ENCODE data around the gene CHST15. TPM values are rescaled to one million over a fixed set of nuclear protein-coding genes. Genes with fewer than 3 reads are reported as not detected.

CHST15 gene
- total and polyA plus RNA-seq, 9 donors = 35.9 to 93.0 (median 52.5) TPM

DNA sequence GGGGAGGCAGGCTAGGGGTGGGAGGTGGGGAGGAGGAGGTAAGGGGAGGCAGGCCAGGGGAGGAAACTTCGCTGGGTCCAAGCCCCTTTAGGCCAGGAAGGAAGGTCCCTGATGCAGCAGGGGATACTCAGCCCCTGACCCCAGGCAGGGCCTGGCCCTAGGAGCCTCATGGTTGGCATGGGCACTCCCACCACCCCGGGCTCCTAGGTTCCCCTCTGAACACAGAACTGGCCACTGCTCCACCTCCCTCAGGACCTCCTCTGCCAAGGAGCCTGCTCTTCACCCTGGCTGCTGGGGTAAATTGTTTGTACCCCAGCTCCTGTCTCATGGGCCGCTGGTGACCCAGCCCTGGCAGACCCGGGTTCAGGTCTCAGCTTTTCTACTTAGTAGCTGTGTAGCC lies 25.8 kb upstream of the CHST15 start:
- Histone ChIP-seq H3K9me3 (no peaks in the 10 kb centered on the region), H3K4me1 (ENCODE audit: insufficient read depth) (no peaks in the 10 kb centered on the region), H3K36me3 (no peaks in the 10 kb centered on the region), H3K27me3 (no peaks in the 10 kb centered on the region), H3K27ac (no peak overlapping the region), H3K4me3 (no peak overlapping the region)
- 72 to 94% (median 76%) methylated on average over 4 of the region's 4 CpGs for WGBS, 3 donors
- no peak for DNase-seq
- TF ChIP-seq EP300 (IDR thresholded peaks at IDR 0.05) (no peak), POLR2A (IDR thresholded peaks at IDR 0.05) (no peak)
- TF ChIP-seq, protein P1, sequence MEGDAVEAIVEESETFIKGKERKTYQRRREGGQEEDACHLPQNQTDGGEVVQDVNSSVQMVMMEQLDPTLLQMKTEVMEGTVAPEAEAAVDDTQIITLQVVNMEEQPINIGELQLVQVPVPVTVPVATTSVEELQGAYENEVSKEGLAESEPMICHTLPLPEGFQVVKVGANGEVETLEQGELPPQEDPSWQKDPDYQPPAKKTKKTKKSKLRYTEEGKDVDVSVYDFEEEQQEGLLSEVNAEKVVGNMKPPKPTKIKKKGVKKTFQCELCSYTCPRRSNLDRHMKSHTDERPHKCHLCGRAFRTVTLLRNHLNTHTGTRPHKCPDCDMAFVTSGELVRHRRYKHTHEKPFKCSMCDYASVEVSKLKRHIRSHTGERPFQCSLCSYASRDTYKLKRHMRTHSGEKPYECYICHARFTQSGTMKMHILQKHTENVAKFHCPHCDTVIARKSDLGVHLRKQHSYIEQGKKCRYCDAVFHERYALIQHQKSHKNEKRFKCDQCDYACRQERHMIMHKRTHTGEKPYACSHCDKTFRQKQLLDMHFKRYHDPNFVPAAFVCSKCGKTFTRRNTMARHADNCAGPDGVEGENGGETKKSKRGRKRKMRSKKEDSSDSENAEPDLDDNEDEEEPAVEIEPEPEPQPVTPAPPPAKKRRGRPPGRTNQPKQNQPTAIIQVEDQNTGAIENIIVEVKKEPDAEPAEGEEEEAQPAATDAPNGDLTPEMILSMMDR (IDR thresholded peaks at IDR 0.05) = no peak
- intact Hi-C loops (cut with DNase I) = no loop called here

DNA sequence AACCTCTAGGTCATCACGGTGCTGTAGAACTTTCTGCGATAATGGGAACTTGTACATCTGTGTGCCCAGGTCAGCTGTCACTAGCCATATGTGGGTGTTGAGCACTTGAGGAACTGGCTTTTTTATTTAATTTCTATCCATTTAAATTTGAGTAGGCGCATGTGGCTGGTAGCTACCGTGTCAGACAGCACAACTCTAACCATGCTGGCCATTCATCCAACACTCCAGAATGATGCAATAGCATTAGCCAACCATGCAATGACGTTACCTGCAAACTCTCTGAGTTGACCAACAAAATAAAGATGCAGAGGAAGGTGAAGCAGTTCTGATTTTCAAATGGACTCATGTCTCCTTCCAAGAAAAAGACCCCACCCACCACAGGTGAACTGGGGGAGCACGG lies 24.4 kb upstream of the CHST15 start:
- Histone ChIP-seq H3K27ac (no peak overlapping the region), H3K36me3 (no peaks in the 10 kb centered on the region), H3K4me3 (no peak overlapping the region), H3K27me3 (no peaks in the 10 kb centered on the region), H3K9me3 (no peaks in the 10 kb centered on the region), H3K4me1 (ENCODE audit: insufficient read depth) (no peaks in the 10 kb centered on the region)
- 91 to 93% (median 92%) methylated on average over 6 of the region's 6 CpGs for whole genome bisulfite sequencing, 3 donors
- no peak for DNase-seq
- no peak for TF ChIP-seq POLR2A (IDR thresholded peaks at IDR 0.05)
- intact Hi-C loops (cut with DNase I) = no loop called here

DNA sequence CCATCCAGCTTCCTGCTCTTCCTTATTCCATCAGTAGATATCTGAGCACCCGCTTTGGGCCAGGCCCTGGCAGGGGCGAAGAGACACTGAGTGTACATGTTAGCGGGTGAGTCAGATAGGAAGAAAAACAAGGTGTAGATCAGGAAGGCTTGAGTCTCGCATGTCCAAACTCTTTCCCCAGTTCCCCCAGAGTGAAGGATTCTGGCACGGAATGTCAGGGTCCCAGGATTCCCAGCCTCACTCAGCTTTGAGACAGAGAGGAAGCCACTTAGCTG lies 24.1 kb upstream of the CHST15 start:
- intact Hi-C loops (cut with DNase I) = no loop called here
- TF ChIP-seq, protein P1 (IDR thresholded peaks at IDR 0.05) = no peak
- no peak for TF ChIP-seq POLR2A (IDR thresholded peaks at IDR 0.05)
- TF ChIP-seq EP300 (IDR thresholded peaks at IDR 0.05) = no peak
- no peaks in the 10 kb centered on the region for H3K27me3 ChIP-seq
- no peak overlapping the region for H3K27ac ChIP-seq
- no peaks in the 10 kb centered on the region for H3K36me3 ChIP-seq
- no peaks in the 10 kb centered on the region for H3K4me1 ChIP-seq (ENCODE audit: insufficient read depth)
- 95 to 97% (median 96%) methylated on average over 5 of the region's 5 CpGs for WGBS, 3 donors
- no peak overlapping the region for H3K4me3 ChIP-seq
- no peaks in the 10 kb centered on the region for H3K9me3 ChIP-seq
- no peak for DNase-seq

DNA sequence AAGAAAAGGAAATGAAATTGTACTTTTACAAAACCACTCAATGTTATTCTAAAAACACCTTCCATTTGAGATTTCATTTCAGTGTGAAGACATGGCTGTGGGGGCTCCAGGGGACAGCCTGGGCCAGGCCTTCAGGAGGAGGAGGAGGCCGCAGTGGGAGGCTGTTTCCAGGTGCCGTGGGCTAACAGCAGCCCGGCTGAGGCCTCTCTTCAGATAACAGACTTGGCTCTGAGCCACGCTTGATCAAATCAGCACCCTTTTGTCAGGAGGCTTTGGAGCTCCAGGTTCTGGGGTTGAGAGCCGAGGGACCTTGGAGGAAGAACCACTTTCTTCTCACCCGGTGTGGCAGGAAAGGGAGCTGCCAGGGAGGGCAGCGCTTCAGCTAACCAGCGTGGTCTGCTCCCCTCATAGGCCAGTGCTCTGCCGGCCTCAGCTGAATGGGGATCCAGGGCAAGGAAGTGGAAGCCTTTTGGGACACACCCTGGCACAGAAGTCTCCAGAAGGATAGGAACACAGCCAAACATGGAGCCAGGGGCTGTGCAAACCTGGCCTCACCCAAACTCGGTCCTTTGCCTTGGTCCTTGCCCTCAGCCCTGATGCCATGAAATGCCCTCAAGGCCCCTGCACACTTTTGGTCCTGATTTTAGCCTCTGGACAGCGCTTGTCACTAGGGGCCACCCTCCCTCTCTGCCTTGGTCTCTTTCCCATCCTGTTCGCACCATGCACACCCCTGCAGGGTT lies 23.5 kb upstream of the CHST15 start:
- H3K27me3 ChIP-seq = no peaks in the 10 kb centered on the region
- no peak for TF ChIP-seq POLR2A (IDR thresholded peaks at IDR 0.05)
- TF ChIP-seq EP300 (IDR thresholded peaks at IDR 0.05) = no peak
- TF ChIP-seq, protein P1 (IDR thresholded peaks at IDR 0.05) = no peak
- intact Hi-C loops (cut with DNase I) = no loop called here
- no peaks in the 10 kb centered on the region for H3K9me3 ChIP-seq
- H3K36me3 ChIP-seq = no peaks in the 10 kb centered on the region
- no peaks in the 10 kb centered on the region for H3K4me1 ChIP-seq (ENCODE audit: insufficient read depth)
- 83 to 92% (median 86%) methylated on average over 12 of the region's 12 CpGs for WGBS, 3 donors
- H3K4me3 ChIP-seq = no peak overlapping the region
- DNase-seq = peak in 1 of 5 donors; percentile 14
- H3K27ac ChIP-seq = no peak overlapping the region

DNA sequence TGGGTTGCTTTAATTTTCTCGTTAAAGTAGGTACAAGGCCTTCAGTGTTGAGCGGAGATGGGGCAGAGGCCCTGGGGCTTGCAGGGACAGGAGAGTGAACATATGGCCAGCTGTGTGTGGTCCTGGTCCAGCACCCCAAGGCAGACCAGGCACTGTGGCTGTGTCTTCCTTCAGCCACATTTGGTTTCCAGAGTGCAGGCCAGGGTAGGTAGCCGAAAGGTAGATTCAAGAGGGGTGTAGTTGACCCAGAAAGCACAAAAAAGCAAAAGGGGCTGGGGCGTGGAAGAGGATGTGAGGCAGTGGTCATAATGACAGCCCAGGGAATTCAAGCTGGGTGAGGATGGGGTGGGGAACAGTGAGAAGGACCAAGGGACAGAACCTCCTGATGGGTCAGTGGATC lies 21.3 kb upstream of the CHST15 start:
- H3K27ac ChIP-seq = no peak overlapping the region
- intact Hi-C loops (cut with DNase I) = no loop called here
- no peaks in the 10 kb centered on the region for H3K4me1 ChIP-seq (ENCODE audit: insufficient read depth)
- no peak for DNase-seq
- H3K4me3 ChIP-seq = no peak overlapping the region
- H3K36me3 ChIP-seq = no peaks in the 10 kb centered on the region
- H3K9me3 ChIP-seq = no peaks in the 10 kb centered on the region
- WGBS, 3 donors = 96 to 98% (median 97%) methylated on average over 4 of the region's 4 CpGs
- TF ChIP-seq EP300 (IDR thresholded peaks at IDR 0.05) (no peak), POLR2A (IDR thresholded peaks at IDR 0.05) (no peak)
- TF ChIP-seq, protein P1 (IDR thresholded peaks at IDR 0.05) = no peak
- H3K27me3 ChIP-seq = no peaks in the 10 kb centered on the region

Measured in ovary (tissue), 9 donors.